Endodermal cell (in vitro differentiated cells): Measurements from ENCODE around the gene PRMT1. TPM values are rescaled to one million over a fixed set of nuclear protein-coding genes. Genes with fewer than 3 reads are reported as not detected.

Experiments used
- DNase-seq: peaks from one replicate; pipeline ENCODE4 v3.0.0-alpha.2; 2017
- H3K27ac ChIP-seq: 2 replicates; pipeline ENCODE4 v1.5.1; 2013; ENCODE audit warnings: mild to moderate bottlenecking, low read depth, low read length, moderate library complexity
- H3K27me3 ChIP-seq: 2 replicates; pipeline ENCODE4 v1.6.1; 2013; ENCODE audit warnings: mild to moderate bottlenecking, low read length, moderate library complexity; ENCODE audit not compliant: insufficient read depth, control insufficient read depth, poor library complexity, severe bottlenecking
- H3K36me3 ChIP-seq: 2 replicates; pipeline ENCODE4 v1.7.0; 2013; ENCODE audit warnings: mild to moderate bottlenecking, low read length, moderate library complexity; ENCODE audit not compliant: control insufficient read depth, insufficient read depth
- H3K4me1 ChIP-seq: one replicate; pipeline ENCODE4 v1.7.0; 2013; ENCODE audit warnings: low read length; ENCODE audit not compliant: control insufficient read depth, insufficient read depth
- H3K4me3 ChIP-seq: 2 replicates; pipeline ENCODE4 v1.5.1; 2013; ENCODE audit warnings: mild to moderate bottlenecking, low read length, moderate library complexity
- H3K9ac ChIP-seq: 2 replicates; pipeline ENCODE4 v1.6.1; 2013; ENCODE audit warnings: mild to moderate bottlenecking, low read length, moderate library complexity; ENCODE audit not compliant: poor library complexity, severe bottlenecking; ENCODE audit errors: extremely low read depth
- H3K9me3 ChIP-seq: 2 replicates; pipeline ENCODE4 v1.6.1; 2013; ENCODE audit warnings: mild to moderate bottlenecking, low read length, moderate library complexity; ENCODE audit not compliant: control insufficient read depth
- H3K27ac Mint-ChIP-seq: 2 replicates; pipeline ENCODE4 v1.8.0; 2020; ENCODE audit warnings: mixed read lengths
- H3K27me3 Mint-ChIP-seq: 2 replicates; pipeline ENCODE4 v1.8.0; 2021; ENCODE audit warnings: mild to moderate bottlenecking, mixed read lengths; ENCODE audit not compliant: insufficient read depth
- H3K36me3 Mint-ChIP-seq: 2 replicates; pipeline ENCODE4 v1.8.0; 2020; ENCODE audit warnings: low read depth, mixed read lengths
- H3K4me1 Mint-ChIP-seq: 2 replicates; pipeline ENCODE4 v1.8.0; 2020; ENCODE audit warnings: mixed read lengths
- H3K4me3 Mint-ChIP-seq: 2 replicates; pipeline ENCODE4 v1.8.0; 2020; ENCODE audit warnings: mild to moderate bottlenecking, moderate library complexity, mixed read lengths
- H3K9me3 Mint-ChIP-seq: 2 replicates; pipeline ENCODE4 v1.8.0; 2020; ENCODE audit warnings: mild to moderate bottlenecking, mixed read lengths
- WGBS, 2 experiments: methylation state at CpG; one replicate each; pipeline versions ENCODE4 v1.1.5 to v1.1.7; 2013; ENCODE audit warnings: missing lambda C conversion rate in 2 of 2, mixed read lengths in 1 of 2; ENCODE audit not compliant: insufficient coverage in 1 of 2, insufficient read length in 1 of 2; 5-methylcytosine and 5-hydroxymethylcytosine counted together
- total RNA-seq, 2 donors: library from RNA; stranded (reverse); fragmentation: NEBNext Ultra II Directional in 1 of 2; extraction: Animal tissue kit (Norgen Biotek cat#: 25700) in 1 of 2; gene quantifications; 2 replicates in 1 of 2; 3 replicates in 1 of 2; pipeline ENCODE4 v1.2.1, GENCODE V29; 2021
- TF ChIP-seq, protein P1 (sequence below): fragments of 200-600 bp; sonication (generic); conservative IDR thresholded peaks from 2 replicates; pipeline ENCODE4 v1.5.0; 2021; ENCODE audit warnings: antibody characterized with exemption, mild to moderate bottlenecking

The PRMT1 gene
- total RNA-seq, 2 donors from 2014 or later = 343 to 362 TPM

DNA sequence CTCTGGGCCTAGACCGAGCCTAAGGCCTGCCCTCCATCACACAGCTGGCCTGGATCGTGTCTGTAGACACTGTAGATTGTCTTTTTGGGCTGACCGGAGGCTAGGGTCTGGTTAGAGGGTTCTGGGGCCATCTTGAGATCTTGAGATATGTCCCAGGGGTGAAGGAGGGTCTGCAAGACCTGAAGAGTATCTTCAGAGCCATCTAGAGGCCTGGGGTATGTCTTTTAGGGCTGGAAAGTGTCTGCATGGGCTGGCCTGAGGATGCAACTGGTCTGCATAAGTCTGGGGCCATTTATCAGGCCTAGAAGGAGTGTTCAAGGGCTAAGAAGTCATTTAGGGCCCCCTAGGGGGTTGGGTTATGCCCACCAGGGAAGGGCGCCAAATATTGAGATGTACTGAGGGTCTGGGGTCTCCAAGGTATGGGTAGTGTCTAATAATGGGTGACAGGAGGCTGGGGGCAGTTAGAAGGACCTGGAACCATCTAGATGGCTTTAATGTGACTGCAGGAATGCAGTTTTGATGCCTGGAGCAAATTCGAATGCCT lies 34.5 kb upstream of the PRMT1 start:
- Histone ChIP-seq H3K9me3 (no peaks in the 10 kb centered on the region), H3K36me3 (peaks cover 34% of the 10 kb centered on the region), H3K27ac (peak overlapping the region; percentile 82), H3K4me3 (peak overlapping the region; percentile 97), H3K4me1 (peaks cover 4% of the 10 kb centered on the region), H3K27me3 (no peaks in the 10 kb centered on the region), H3K9ac (peak overlapping the region; percentile 95)
- H3K27ac Mint-ChIP-seq = peak overlapping the region; percentile 98
- peaks cover 43% of the 10 kb centered on the region for H3K4me1 Mint-ChIP-seq
- TF ChIP-seq, protein P1, sequence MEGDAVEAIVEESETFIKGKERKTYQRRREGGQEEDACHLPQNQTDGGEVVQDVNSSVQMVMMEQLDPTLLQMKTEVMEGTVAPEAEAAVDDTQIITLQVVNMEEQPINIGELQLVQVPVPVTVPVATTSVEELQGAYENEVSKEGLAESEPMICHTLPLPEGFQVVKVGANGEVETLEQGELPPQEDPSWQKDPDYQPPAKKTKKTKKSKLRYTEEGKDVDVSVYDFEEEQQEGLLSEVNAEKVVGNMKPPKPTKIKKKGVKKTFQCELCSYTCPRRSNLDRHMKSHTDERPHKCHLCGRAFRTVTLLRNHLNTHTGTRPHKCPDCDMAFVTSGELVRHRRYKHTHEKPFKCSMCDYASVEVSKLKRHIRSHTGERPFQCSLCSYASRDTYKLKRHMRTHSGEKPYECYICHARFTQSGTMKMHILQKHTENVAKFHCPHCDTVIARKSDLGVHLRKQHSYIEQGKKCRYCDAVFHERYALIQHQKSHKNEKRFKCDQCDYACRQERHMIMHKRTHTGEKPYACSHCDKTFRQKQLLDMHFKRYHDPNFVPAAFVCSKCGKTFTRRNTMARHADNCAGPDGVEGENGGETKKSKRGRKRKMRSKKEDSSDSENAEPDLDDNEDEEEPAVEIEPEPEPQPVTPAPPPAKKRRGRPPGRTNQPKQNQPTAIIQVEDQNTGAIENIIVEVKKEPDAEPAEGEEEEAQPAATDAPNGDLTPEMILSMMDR = no peak
- no peaks in the 10 kb centered on the region for H3K9me3 Mint-ChIP-seq
- H3K4me3 Mint-ChIP-seq = peak overlapping the region; percentile 99
- peaks cover 30% of the 10 kb centered on the region for H3K36me3 Mint-ChIP-seq
- H3K27me3 Mint-ChIP-seq = peaks cover 13% of the 10 kb centered on the region
- 10 to 18% methylated on average over 4 to 5 of the region's 5 CpGs for WGBS, 2 experiments
- DNase-seq = no peak

DNA sequence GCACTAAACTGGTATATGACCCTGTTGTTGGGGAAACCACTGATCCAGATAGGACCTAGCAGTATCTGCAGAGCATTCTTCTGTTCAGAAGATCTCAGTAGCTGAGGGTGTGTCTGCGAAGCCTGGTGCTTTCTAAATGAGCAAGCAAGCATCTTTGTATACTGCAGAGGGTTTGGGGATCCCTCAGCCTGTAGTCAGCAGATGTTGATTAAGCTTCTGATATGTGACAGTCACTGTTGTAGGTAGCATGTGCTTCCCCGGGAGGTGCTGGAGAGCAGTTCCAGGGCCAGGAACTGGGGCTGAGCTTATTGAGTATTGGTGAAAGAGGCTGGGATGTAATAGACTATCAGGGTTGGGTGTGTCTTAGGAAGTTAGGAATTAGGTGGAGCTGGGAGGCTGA lies 33.6 kb upstream of the PRMT1 start:
- no peak overlapping the region for H3K27ac ChIP-seq
- Mint-ChIP-seq H3K36me3 (peaks cover 30% of the 10 kb centered on the region), H3K9me3 (no peaks in the 10 kb centered on the region), H3K27me3 (peaks cover 11% of the 10 kb centered on the region), H3K4me1 (peaks cover 39% of the 10 kb centered on the region), H3K4me3 (peak overlapping the region; percentile 99), H3K27ac (peak overlapping the region; percentile 29)
- peaks cover 42% of the 10 kb centered on the region for H3K36me3 ChIP-seq
- peak overlapping the region; percentile 97 for H3K4me3 ChIP-seq
- H3K4me1 ChIP-seq = peaks cover 4% of the 10 kb centered on the region
- H3K9ac ChIP-seq = no peak overlapping the region
- H3K9me3 ChIP-seq = no peaks in the 10 kb centered on the region
- 86 to 100% methylated on average over 1 to 2 of the region's 2 CpGs for WGBS, 2 experiments
- DNase-seq = no peak
- no peaks in the 10 kb centered on the region for H3K27me3 ChIP-seq
- TF ChIP-seq, protein P1 = no peak

DNA sequence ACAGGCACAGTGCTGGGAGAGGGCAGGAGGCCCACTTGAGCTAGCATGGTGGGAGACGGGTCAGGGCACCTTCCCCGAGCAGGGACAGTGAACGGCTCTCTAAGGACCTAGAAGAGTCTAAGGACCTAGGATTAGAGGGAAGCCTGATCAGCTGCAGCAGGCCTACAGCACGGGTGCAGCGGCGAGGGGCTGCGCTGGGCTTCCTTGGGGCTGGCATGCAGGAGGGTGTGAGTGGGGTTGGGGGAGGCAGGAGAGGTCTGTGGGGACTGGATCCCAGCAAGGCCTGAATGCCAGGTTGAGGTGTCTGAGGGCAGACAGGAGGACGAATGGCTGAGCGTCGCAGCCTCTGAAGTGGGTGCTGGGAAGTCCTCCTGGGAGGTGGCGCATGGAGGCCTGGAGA lies 31.5 kb upstream of the PRMT1 start:
- H3K9ac ChIP-seq = no peak overlapping the region
- H3K27ac Mint-ChIP-seq = peak overlapping the region; percentile 74
- no peak overlapping the region for H3K27ac ChIP-seq
- no peak overlapping the region for H3K4me3 Mint-ChIP-seq
- TF ChIP-seq, protein P1 = no peak
- H3K9me3 Mint-ChIP-seq = no peaks in the 10 kb centered on the region
- no peaks in the 10 kb centered on the region for H3K9me3 ChIP-seq
- H3K36me3 ChIP-seq = peaks cover 58% of the 10 kb centered on the region
- no peaks in the 10 kb centered on the region for H3K27me3 ChIP-seq
- WGBS, 2 experiments = 97 to 98% methylated on average over 7 to 11 of the region's 11 CpGs
- H3K36me3 Mint-ChIP-seq = peaks cover 41% of the 10 kb centered on the region
- peaks cover 4% of the 10 kb centered on the region for H3K4me1 ChIP-seq
- no peak overlapping the region for H3K4me3 ChIP-seq
- no peak for DNase-seq
- no peaks in the 10 kb centered on the region for H3K27me3 Mint-ChIP-seq
- H3K4me1 Mint-ChIP-seq = peaks cover 27% of the 10 kb centered on the region
